ENCODE results near the gene PM20D1.

DNA sequence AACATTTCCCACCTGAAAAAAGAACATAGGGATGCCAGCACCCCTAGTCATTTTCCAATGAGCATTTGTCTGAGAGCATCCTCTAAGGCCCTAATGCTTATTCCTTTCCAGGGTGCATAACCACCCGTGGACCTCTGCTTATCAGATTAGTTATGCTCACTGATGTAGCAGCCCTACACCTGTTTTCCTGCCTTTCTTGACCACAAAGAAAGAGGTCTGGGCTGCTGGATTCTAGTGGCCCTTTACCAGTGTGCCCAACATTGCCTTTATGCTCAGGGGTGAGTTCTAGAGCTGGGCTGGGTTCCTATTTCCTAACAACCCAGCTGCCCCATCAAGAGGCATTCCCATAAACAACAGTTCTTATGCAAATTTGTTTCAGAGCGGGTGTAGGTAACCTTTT lies 20.3 kb upstream of the PM20D1 start:
- TF ChIP-seq POLR2A (IDR thresholded peaks at IDR 0.05; ENCODE audit: low read length) (no peak), GATA1 (IDR thresholded peaks at IDR 0.05; ENCODE audit: low read depth, low read length) (no peak)

Measured in erythroblast (primary cell).